GDM1 (cell line): ENCODE measurements around the gene PTPRCAP.
"Not testable (repeated sequence)": the region's sequence is repeated elsewhere in the genome, so short reads cannot be mapped to it uniquely, and the experiment has no call there.

ENCODE experiments used
- DNase-seq: peaks from one replicate; lab custom pipeline; 2025; lab: John Stamatoyannopoulos, UW

Gene PTPRCAP

GRCh38 chr11:67437082-67437808, at the start of gene PTPRCAP:
Gene PTPRCAP (minus strand): TSS chr11:67437682. CDS start chr11:67437619, 63 bp downstream.
- DNase-seq, result peak; percentile 77

GRCh38 chr11:67486481-67487195, 49.2 kb upstream of the PTPRCAP start:
- no peak for DNase-seq

GRCh38 chr11:67485873-67486361, 48.4 kb upstream of the PTPRCAP start:
- DNase-seq, result not testable (repeated sequence)

GRCh38 chr11:67484847-67485311, 47.4 kb upstream of the PTPRCAP start:
- DNase-seq, result no peak

GRCh38 chr11:67483831-67484665, 46.6 kb upstream of the PTPRCAP start:
- DNase-seq, result no peak

- peak; percentile 96 for DNase-seq
Measured at GRCh38 chr11:67482827-67483798, 45.6 kb upstream of the PTPRCAP start, which contains the start of gene AIP. Gene AIP (plus strand): TSS chr11:67483026. CDS start chr11:67483159, 133 bp downstream.

GRCh38 chr11:67482275-67482826, 44.9 kb upstream of the PTPRCAP start:
- no peak for DNase-seq

GRCh38 chr11:67477344-67478050, 40.0 kb upstream of the PTPRCAP start:
- not testable (repeated sequence) for DNase-seq

- not testable (repeated sequence) for DNase-seq
Measured at GRCh38 chr11:67476692-67477091, 39.2 kb upstream of the PTPRCAP start.

GRCh38 chr11:67472882-67473281, 35.4 kb upstream of the PTPRCAP start:
- DNase-seq, result no peak

GRCh38 chr11:67470337-67471002, 33.0 kb upstream of the PTPRCAP start:
- no peak for DNase-seq

- no peak for DNase-seq
Measured at GRCh38 chr11:67469508-67469811, 32.0 kb upstream of the PTPRCAP start.

- peak; percentile 88 for DNase-seq
Measured at GRCh38 chr11:67468759-67469507, 31.5 kb upstream of the PTPRCAP start, which contains the start of gene TMEM134. Gene TMEM134 (minus strand): TSS chr11:67469251. CDS start chr11:67469192, 59 bp downstream.

- DNase-seq, result no peak
Measured at GRCh38 chr11:67468456-67468758, 30.9 kb upstream of the PTPRCAP start.

GRCh38 chr11:67468056-67468455, 30.6 kb upstream of the PTPRCAP start:
- DNase-seq, result no peak

GRCh38 chr11:67466962-67467771, 29.7 kb upstream of the PTPRCAP start:
- no peak for DNase-seq

- DNase-seq, result no peak
Measured at GRCh38 chr11:67466367-67466766, 28.9 kb upstream of the PTPRCAP start.

- DNase-seq, result not testable (repeated sequence)
Measured at GRCh38 chr11:67465530-67465929, 28.0 kb upstream of the PTPRCAP start.
